Mucosa of rectum (tissue), 2 donors: Measurements from ENCODE around the gene OR9A4.

Experiments used
- H3K27ac ChIP-seq, 2 donors: one replicate each; pipeline ENCODE4 v1.7.0; 2013; ENCODE audit warnings: inconsistent platforms in 2 of 2, low read depth in 2 of 2, low read length in 2 of 2
- H3K27me3 ChIP-seq, 2 donors: one replicate each; pipeline ENCODE4 v1.7.0; 2013; ENCODE audit warnings: low read length in 2 of 2; ENCODE audit not compliant: control insufficient read depth in 2 of 2, insufficient read depth in 2 of 2
- H3K36me3 ChIP-seq, 2 donors: one replicate each; pipeline ENCODE4 v1.7.0; 2013; ENCODE audit warnings: low read length in 2 of 2; ENCODE audit not compliant: control insufficient read depth in 2 of 2, insufficient read depth in 2 of 2
- H3K4me1 ChIP-seq, 2 donors: one replicate each; pipeline ENCODE4 v1.7.0; 2013; ENCODE audit warnings: low read length in 2 of 2, mild to moderate bottlenecking in 1 of 2; ENCODE audit not compliant: control insufficient read depth in 2 of 2, insufficient read depth in 2 of 2
- H3K4me3 ChIP-seq, 2 donors: one replicate each; pipeline ENCODE4 v1.7.0; 2013; ENCODE audit warnings: low read length in 2 of 2
- H3K9ac ChIP-seq, 2 donors: one replicate each; pipeline ENCODE4 v1.7.0; 2013; ENCODE audit warnings: low read length in 2 of 2, low read depth in 1 of 2, mild to moderate bottlenecking in 1 of 2
- H3K9me3 ChIP-seq, 2 donors: one replicate each; pipeline ENCODE4 v1.7.0; 2013; ENCODE audit warnings: low read length in 2 of 2; ENCODE audit not compliant: control insufficient read depth in 2 of 2
- donor health status: healthy.
- donor health status: Normal muscosa, but diverticular disease.

The OR9A4 gene

GRCh38 chr7:141916099-141916498 lies at the start of gene OR9A4:
Gene OR9A4, plus strand, starts transcription at chr7:141916399. Its CDS starts 2,477 bp downstream, at chr7:141918876.
- no peaks in the 10 kb centered on the region for H3K36me3 ChIP-seq
- H3K9me3 ChIP-seq, result no peaks in the 10 kb centered on the region
- H3K4me3 ChIP-seq, result no peak within 1 kb of the TSS
- no peak within 1 kb of the TSS for H3K27ac ChIP-seq
- no peaks in the 10 kb centered on the region for H3K4me1 ChIP-seq
- no peaks in the 10 kb centered on the region for H3K27me3 ChIP-seq
- no peak within 1 kb of the TSS for H3K9ac ChIP-seq

- Histone ChIP-seq H3K36me3 (no peaks in the 10 kb centered on the region), H3K4me1 (no peaks in the 10 kb centered on the region), H3K9me3 (no peaks in the 10 kb centered on the region), H3K4me3 (no peak overlapping the region), H3K27ac (no peak overlapping the region), H3K9ac (no peak overlapping the region), H3K27me3 (no peaks in the 10 kb centered on the region)
Measured at GRCh38 chr7:141866974-141867373, 49.2 kb upstream of the OR9A4 start.

- Histone ChIP-seq H3K36me3 (no peaks in the 10 kb centered on the region), H3K9me3 (no peaks in the 10 kb centered on the region), H3K4me3 (no peak overlapping the region), H3K9ac (no peak overlapping the region), H3K27me3 (no peaks in the 10 kb centered on the region), H3K27ac (no peak overlapping the region), H3K4me1 (no peaks in the 10 kb centered on the region)
Measured at GRCh38 chr7:141872931-141873330, 43.3 kb upstream of the OR9A4 start.

- Histone ChIP-seq H3K9ac (no peak overlapping the region), H3K4me3 (no peak overlapping the region), H3K4me1 (no peaks in the 10 kb centered on the region), H3K27ac (no peak overlapping the region), H3K36me3 (no peaks in the 10 kb centered on the region), H3K9me3 (no peaks in the 10 kb centered on the region), H3K27me3 (no peaks in the 10 kb centered on the region)
Measured at GRCh38 chr7:141874787-141875186, 41.4 kb upstream of the OR9A4 start.

- Histone ChIP-seq H3K9ac (no peak overlapping the region), H3K9me3 (no peaks in the 10 kb centered on the region), H3K27ac (no peak overlapping the region), H3K4me1 (no peaks in the 10 kb centered on the region), H3K27me3 (no peaks in the 10 kb centered on the region), H3K36me3 (no peaks in the 10 kb centered on the region), H3K4me3 (no peak overlapping the region)
Measured at GRCh38 chr7:141875453-141875852, 40.7 kb upstream of the OR9A4 start.

GRCh38 chr7:141876371-141876770 lies 39.8 kb upstream of the OR9A4 start:
- Histone ChIP-seq H3K9ac (no peak overlapping the region), H3K27ac (no peak overlapping the region), H3K4me1 (no peaks in the 10 kb centered on the region)

GRCh38 chr7:141877365-141877764 lies 38.8 kb upstream of the OR9A4 start:
- Histone ChIP-seq H3K9me3 (no peaks in the 10 kb centered on the region), H3K36me3 (no peaks in the 10 kb centered on the region), H3K4me1 (no peaks in the 10 kb centered on the region), H3K4me3 (no peak overlapping the region), H3K27ac (no peak overlapping the region), H3K27me3 (no peaks in the 10 kb centered on the region), H3K9ac (no peak overlapping the region)

More at GRCh38 chr7:141876371-141876770, 39.8 kb upstream of the OR9A4 start:
- Histone ChIP-seq H3K9me3 (no peaks in the 10 kb centered on the region), H3K27me3 (no peaks in the 10 kb centered on the region), H3K4me3 (no peak overlapping the region), H3K36me3 (no peaks in the 10 kb centered on the region)

- Histone ChIP-seq H3K9ac (no peak overlapping the region), H3K27ac (no peak overlapping the region), H3K36me3 (no peaks in the 10 kb centered on the region), H3K4me1 (no peaks in the 10 kb centered on the region), H3K9me3 (no peaks in the 10 kb centered on the region), H3K4me3 (no peak overlapping the region), H3K27me3 (no peaks in the 10 kb centered on the region)
Measured at GRCh38 chr7:141880960-141881359, 35.2 kb upstream of the OR9A4 start.

GRCh38 chr7:141884539-141885225 lies 31.5 kb upstream of the OR9A4 start:
- Histone ChIP-seq H3K9me3 (no peaks in the 10 kb centered on the region), H3K4me1 (no peaks in the 10 kb centered on the region), H3K36me3 (no peaks in the 10 kb centered on the region), H3K27ac (no peak overlapping the region), H3K27me3 (no peaks in the 10 kb centered on the region), H3K9ac (no peak overlapping the region), H3K4me3 (no peak overlapping the region)

- Histone ChIP-seq H3K9ac (no peak overlapping the region), H3K9me3 (no peaks in the 10 kb centered on the region)
Measured at GRCh38 chr7:141889321-141889720, 26.9 kb upstream of the OR9A4 start.

More at GRCh38 chr7:141889321-141889720, 26.9 kb upstream of the OR9A4 start:
- Histone ChIP-seq H3K36me3 (no peaks in the 10 kb centered on the region), H3K27ac (no peak overlapping the region), H3K4me1 (no peaks in the 10 kb centered on the region), H3K4me3 (no peak overlapping the region), H3K27me3 (no peaks in the 10 kb centered on the region)
